B cell (primary cell): ENCODE measurements around the gene MRPL1.

ENCODE experiments used
- EZH2 ChIP-seq: IDR thresholded peaks from 2 replicates; pipeline ENCODE4 v1.6.1; 2012; ENCODE audit warnings: borderline replicate concordance, low read depth, mild to moderate bottlenecking, moderate library complexity, low read length; ENCODE audit not compliant: insufficient read depth, poor library complexity, severe bottlenecking
- TF ChIP-seq, protein P1 (sequence below): fragments of 200-600 bp; IDR thresholded peaks from one replicate; pipeline ENCODE4 v1.8.0; 2022; ENCODE audit warnings: antibody characterized with exemption, mild to moderate bottlenecking

DNA sequence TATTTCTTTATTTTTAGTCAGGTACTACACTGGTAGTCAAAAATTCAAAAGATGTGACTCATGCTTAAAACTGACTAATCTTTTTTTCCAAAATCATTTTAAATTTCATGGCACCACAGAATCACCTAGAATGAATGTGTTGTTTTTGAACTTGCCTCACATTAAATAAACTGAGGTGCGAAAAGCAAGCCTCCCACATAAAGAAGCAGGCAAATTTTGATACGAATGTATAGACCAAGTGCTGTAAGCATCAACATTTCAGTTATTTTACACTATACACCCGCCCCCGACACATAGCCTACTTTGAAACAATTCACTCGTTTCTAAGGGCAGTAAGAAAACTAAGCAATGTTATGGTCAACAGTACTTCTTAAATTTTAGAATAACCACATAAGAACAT lies 94.3 kb downstream of the MRPL1 start:
- TF ChIP-seq, protein P1, sequence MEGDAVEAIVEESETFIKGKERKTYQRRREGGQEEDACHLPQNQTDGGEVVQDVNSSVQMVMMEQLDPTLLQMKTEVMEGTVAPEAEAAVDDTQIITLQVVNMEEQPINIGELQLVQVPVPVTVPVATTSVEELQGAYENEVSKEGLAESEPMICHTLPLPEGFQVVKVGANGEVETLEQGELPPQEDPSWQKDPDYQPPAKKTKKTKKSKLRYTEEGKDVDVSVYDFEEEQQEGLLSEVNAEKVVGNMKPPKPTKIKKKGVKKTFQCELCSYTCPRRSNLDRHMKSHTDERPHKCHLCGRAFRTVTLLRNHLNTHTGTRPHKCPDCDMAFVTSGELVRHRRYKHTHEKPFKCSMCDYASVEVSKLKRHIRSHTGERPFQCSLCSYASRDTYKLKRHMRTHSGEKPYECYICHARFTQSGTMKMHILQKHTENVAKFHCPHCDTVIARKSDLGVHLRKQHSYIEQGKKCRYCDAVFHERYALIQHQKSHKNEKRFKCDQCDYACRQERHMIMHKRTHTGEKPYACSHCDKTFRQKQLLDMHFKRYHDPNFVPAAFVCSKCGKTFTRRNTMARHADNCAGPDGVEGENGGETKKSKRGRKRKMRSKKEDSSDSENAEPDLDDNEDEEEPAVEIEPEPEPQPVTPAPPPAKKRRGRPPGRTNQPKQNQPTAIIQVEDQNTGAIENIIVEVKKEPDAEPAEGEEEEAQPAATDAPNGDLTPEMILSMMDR: no peak
- TF ChIP-seq EZH2: no peak
